HuH-7 (cell line): ENCODE measurements around the gene PRPF39.
"Not testable (repeated sequence)": the region's sequence is repeated elsewhere in the genome, so short reads cannot be mapped to it uniquely, and the experiment has no call there.

Source experiments
- DNase-seq: peaks from one replicate; pipeline ENCODE4 v3.0.0; 2011; ENCODE audit warnings: low spot score

PRPF39 gene

GRCh38 chr14:45083976-45084722, at the start of gene PRPF39:
PRPF39 (plus strand) TSS chr14:45084116; CDS start chr14:45095240, 11,124 bp downstream.
- DNase-seq = peak; percentile 92

- no peak for DNase-seq
Observed at GRCh38 chr14:45034730-45035129, 49.2 kb upstream of the PRPF39 start.

DNA sequence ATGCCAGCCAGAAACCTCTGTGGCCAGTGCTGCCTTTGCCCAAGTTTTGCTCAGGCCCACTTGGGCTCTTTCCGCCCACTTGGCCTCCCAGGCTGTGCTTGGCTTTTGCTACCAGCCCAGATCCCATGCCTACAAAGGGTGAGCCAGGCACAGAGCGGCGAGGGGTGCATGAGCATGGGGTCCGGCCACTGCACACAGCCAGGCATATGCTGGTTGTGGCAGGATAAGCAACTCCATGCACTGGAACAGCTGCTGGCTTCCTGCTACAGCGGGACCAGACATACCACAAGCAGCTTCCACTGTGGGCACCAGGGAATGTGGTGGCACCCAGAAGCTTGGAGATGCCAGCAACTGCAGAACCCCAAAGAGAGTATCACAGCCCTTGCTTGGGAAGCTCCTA, 45.7 kb upstream of the PRPF39 start:
- no peak for DNase-seq

- DNase-seq = no peak
Observed at GRCh38 chr14:45038865-45039264, 45.1 kb upstream of the PRPF39 start.

GRCh38 chr14:45039390-45039789, 44.5 kb upstream of the PRPF39 start:
- DNase-seq = no peak

- no peak for DNase-seq
Observed at GRCh38 chr14:45041641-45042040, 42.3 kb upstream of the PRPF39 start.

DNA sequence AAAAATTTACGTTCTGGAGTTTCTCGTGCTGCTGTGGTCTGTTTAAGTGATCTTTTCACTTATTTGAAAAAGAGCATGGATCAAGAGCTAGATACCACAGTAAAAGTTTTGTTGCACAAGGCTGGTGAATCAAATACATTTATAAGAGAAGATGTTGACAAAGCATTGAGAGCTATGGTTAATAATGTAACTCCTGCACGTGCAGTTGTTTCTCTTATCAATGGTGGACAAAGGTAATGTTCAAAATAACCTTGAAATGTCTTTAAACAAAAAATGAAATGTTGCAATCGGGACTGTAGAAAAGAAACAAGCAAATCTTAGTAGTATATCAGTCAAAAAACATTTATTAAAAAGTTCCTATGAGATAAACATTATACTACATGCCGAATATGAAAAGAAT, 39.3 kb upstream of the PRPF39 start:
- no peak for DNase-seq

DNA sequence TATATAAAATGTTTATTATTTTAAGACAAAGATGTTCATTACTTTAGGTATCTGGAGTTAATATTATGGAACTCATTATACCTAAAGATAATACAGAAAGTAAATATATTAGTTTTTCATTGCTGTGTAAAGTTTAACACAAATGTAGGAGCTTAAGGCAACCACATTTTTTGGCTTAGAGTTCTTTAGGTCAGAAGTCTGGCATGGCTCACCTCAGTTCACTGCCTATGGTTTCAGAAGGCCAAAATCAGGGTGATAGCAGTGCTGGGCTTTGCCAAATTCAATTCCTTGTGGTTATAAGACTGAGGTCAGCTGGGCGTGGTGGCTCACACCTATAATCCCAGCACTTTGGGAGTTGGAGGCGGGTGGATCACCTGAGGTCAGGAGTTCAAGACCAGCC, 35.5 kb upstream of the PRPF39 start:
- DNase-seq = no peak

- DNase-seq = no peak
Observed at GRCh38 chr14:45051180-45051579, 32.7 kb upstream of the PRPF39 start.

DNA sequence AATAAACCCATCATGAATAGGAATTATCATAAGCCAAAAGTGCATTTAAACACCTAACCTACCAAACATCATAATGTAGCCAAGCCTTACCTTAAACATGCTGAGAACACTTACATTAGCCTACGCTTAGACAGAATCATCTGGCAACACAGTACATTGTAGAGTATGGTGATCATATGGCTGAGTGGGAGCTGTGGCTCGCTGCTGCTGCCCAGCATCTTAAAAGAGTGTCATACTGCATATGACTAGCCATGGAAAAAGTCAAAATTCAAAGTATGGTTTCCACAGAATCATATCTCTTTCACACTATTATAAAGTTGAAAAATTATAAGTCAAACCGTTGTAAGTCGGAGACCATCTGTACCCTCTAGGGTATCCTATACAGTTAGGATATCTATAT, 32.0 kb upstream of the PRPF39 start:
- DNase-seq = no peak

GRCh38 chr14:45057349-45057748, 26.6 kb upstream of the PRPF39 start:
- no peak for DNase-seq

DNA sequence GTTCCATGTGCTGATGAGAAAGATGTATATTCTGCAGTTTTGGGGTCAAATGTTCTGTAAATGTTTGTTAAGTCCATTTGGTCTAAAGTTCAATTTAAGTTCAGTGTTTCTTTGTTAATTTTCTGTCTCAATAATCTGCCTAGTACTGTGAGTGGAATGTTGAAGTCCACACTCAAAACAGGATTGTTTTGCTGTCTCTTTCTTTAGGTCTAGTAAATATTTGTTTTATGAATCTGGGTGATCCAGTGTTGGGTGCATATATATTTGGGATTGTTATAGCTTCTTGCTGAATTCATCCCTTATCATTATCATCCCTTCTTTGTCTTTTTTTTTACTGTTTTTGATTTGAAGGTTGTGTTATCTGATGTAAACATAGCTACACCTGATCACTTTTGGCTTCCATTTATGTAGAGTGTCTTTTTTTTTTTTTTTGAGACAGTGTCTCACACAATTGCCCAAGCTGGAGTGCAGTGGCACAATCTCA, 26.0 kb upstream of the PRPF39 start:
- DNase-seq = no peak

DNA sequence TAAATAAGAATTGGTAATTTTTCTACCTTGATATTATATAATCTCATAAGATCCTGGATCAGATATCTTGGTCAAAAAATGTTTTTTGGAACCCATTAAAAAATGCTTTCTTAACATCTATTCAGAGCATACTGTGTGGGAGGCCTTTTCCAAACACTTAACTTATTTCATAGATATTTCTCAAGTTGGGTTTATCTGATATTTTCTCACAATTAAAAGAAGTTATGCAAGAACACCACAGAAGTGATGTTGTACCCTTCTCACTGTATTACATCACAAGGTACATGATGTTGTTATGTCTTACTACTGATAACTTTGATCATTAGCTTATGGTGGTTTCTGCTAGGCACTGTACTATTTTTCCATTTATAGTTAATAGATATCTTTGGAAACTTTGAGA, 23.4 kb upstream of the PRPF39 start:
- DNase-seq = no peak

- no peak for DNase-seq
Observed at GRCh38 chr14:45065540-45065939, 18.4 kb upstream of the PRPF39 start.

DNA sequence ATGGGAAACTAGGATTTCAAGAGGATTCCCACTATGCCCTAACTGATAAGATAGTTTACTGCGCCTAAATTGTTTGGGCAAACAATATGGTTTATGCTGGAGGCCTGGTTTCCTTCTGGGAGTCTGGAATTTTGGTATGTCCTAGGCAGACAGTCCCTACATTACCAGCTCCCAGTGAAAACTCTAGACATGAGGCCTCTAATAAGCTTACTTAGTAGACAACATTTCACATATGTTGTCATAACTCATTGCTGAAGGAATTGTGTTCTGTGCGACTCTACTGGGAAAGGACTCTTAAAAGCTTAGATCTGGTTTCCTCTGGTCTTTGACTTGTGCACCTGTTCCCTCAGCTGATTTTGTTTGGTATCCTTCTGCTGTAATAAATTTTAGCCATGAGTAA, 18.0 kb upstream of the PRPF39 start:
- no peak for DNase-seq

DNA sequence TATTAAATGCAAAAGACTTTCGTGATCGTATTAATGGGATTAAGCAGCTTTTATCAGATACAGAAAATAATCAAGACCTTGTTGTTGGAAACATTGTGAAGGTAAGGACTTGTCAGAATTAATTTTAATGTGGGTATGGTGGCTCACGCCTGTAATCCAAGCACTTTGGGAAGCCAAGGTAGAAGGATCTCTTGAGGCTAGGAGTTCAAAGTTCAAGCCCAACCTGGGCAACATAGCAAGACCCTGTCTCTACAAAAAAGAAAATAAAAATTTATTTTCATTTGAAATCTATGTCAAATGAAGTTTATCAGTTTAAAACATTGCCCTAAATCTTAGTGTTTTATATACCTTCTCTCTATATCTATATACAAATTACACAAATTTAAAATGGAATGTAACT, 17.2 kb upstream of the PRPF39 start:
- no peak for DNase-seq

GRCh38 chr14:45068396-45068795, 15.5 kb upstream of the PRPF39 start:
- no peak for DNase-seq

DNA sequence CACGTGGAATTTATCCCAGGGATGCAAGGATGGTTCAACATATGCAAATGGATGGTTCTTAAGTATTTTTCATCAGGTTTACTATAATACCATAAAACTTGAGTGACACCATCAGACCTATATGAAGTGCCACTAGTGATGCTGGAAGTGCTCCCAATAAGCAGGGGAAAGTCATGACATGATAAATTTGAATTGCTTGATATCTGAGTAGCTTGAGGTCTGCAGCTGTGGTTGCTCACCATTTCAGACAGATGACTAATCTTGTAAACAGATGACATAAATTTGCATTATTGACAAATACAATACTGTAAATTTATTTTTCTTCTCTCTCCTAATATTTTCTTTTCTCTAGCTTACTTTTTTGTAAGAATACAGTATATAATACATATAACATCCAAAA, 13.7 kb upstream of the PRPF39 start:
- DNase-seq = no peak

GRCh38 chr14:45072126-45072525, 11.8 kb upstream of the PRPF39 start:
- no peak for DNase-seq

DNA sequence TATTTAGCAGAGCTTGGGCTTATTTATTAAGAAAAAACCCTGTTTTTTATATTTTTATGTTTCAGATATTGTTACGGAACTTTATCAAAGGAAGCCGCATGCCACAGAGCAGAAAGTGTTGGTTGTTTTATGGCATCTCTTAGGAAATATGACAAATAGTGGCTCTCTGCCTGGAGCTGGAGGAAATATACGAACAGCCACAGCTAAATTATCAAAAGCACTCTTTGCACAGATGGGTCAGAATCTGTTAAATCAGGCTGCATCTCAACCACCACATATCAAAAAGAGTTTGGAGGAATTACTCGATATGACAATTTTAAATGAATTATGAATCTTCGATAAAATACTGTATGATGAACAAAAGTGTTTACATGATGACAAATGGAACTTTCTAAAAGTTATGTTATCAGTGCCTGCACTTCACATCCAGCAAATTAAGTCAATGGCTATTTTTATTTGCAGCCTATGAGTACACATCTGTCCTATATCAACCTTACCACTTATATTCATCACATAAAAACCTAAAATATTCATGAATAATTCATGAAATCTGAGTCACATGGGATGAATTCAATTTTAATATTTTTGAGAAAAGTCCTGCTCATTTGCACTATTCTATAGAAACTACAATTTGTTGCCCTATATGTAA, 10.6 kb upstream of the PRPF39 start:
- no peak for DNase-seq

GRCh38 chr14:45078323-45078722, 5.6 kb upstream of the PRPF39 start:
- DNase-seq = no peak

GRCh38 chr14:45080416-45080968, 3.4 kb upstream of the PRPF39 start:
- not testable (repeated sequence) for DNase-seq

DNA sequence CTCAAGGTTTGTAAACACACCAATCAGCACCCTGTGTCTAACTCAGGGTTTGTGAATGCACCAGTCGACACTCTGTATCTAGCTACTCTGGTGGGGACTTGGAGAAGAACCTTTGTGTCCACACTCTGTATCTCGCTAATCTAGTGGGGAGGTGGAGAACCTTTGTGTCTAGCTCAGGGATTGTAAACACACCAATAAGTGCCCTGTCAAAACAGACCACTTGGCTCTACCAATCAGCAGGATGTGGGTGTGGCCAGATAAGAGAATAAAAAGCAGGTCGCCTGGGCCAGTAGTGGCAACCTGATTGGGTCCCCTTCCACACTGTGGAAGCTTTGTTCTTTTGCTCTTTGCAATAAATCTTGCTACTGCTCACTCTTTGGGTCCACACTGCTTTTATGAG, 2.8 kb upstream of the PRPF39 start:
- not testable (repeated sequence) for DNase-seq
